Dedifferentiated amniotic fluid mesenchymal stem cell (primary cell): ENCODE measurements around the gene PDZK1.
"Not testable (repeated sequence)": the region's sequence is repeated elsewhere in the genome, so short reads cannot be mapped to it uniquely, and the experiment has no call there.

Experiments used
- DNase-seq: peaks from one replicate; pipeline ENCODE4 v3.0.0-alpha.2; 2016; ENCODE audit errors: extremely low spot score

The PDZK1 gene

GRCh38 chr1:145710291-145711027 lies 3.3 kb upstream of the PDZK1 start:
- DNase-seq, result no peak

GRCh38 chr1:145708063-145708462 lies 895 bp upstream of the PDZK1 start:
- no peak for DNase-seq

GRCh38 chr1:145706086-145706664 lies 993 bp downstream of the PDZK1 start:
- DNase-seq, result peak; percentile 36

- no peak for DNase-seq
Observed at GRCh38 chr1:145705622-145706021, 1.5 kb downstream of the PDZK1 start.

- DNase-seq, result no peak
Observed at GRCh38 chr1:145702826-145703225, 4.3 kb downstream of the PDZK1 start.

DNA sequence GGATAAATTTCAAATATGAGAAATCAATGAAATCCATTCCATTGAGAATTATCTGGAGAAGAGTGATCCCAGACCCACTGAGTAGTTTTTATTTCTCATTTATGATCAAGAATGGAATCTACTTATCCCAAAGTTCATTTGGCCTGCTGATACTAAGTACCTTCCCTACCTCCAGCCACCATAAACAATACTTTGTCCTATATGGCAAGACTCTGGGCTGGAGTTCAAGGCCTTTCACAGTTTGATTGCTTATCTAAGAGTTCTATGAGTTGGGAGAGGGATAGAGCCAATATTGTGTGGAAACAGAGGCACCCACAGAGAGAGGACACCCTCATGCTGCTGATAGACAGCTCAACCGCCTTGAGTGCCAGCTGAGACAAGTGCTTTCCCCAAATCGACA lies 5.1 kb downstream of the PDZK1 start:
- no peak for DNase-seq

GRCh38 chr1:145701306-145701862 lies 5.8 kb downstream of the PDZK1 start:
- DNase-seq, result no peak

- no peak for DNase-seq
Observed at GRCh38 chr1:145696630-145696960, 10.6 kb downstream of the PDZK1 start.

DNA sequence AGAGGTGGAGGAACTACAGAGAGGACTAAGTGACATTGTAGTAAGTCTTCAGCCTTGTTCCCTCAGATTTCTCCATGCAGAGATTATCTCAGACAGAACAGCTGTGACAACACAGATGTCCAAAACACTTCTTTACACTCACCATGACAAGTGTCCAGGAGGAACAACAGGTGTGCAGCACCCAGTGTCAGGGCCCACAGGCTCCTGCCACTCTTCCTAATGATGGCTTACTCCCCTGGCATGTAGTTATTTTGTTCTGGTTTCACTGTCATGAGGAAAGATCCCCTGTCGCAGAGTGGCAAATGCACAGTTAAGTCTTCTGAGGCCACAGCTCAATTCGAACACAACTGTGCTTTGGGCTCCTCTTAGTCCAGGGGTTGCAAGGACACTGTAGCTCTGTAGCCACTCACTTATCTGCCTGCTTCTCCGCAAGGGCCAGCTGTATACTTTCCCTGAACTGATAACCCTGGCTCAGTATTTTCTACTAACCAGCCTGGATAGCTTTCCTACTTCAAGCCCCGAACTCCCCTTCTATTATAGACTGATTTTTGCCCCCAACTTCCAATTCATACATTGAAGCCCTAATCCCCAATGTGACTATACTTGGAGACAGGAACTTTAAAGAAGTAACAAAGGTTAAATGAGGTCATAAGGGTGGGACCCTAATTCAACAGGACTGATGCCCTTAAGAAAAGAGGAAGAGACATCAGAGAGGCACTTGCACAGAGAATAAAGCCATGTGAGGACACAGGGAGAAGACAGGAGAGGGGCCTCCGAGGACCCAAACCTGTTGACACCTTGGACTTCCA lies 11.1 kb downstream of the PDZK1 start:
- no peak for DNase-seq

DNA sequence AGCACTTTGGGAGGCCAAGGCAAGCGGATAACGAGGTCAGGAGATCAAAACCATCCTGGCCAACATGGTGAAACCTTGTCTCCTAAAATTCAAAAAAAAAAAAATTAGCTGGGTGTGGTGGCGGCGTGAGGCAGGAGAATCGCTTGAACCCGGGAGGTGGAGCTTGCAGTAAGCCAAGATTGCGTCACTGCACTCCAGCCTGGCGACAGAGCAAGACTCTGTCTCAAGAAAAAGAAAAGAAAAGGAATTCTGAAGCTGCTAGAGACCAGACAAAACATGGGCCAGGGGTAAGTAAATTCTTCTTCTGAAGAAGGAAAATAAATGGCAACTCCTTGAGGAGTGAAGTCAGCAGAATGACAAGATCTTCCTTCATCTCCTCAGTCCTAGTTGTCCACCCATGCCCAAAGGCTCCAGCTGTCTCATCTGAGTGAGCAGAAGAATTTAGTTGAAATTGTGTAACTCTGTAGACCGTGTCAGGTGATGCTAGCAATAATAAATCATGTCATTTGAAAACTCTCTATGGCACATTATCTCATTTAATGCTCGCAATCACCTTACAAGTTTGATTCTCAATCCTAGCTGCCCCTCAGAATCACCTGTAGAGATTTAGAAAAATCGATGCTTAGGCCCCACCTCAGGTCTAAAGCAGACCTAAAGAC lies 14.3 kb downstream of the PDZK1 start:
- DNase-seq, result no peak

- no peak for DNase-seq
Observed at GRCh38 chr1:145690587-145691558, 16.3 kb downstream of the PDZK1 start.

DNA sequence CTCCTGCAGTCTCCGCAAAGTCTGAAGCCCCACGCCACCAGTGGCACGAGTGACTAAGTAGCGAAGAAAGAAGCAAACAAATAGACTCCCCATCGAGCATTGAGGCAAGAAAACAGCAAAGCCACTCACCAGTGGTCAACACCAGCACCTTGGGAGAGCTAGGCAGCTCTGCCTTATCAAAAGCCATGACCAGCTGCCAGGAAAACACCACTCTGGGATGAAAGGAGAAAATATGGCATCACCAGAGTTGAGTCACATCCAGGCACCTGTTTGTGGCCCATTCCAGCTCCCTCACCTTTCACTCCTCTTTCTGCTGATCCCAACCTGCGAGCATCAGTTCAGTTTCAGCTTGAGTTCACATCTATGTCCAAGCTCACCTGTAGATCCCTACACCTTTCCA lies 17.2 kb downstream of the PDZK1 start:
- no peak for DNase-seq

DNA sequence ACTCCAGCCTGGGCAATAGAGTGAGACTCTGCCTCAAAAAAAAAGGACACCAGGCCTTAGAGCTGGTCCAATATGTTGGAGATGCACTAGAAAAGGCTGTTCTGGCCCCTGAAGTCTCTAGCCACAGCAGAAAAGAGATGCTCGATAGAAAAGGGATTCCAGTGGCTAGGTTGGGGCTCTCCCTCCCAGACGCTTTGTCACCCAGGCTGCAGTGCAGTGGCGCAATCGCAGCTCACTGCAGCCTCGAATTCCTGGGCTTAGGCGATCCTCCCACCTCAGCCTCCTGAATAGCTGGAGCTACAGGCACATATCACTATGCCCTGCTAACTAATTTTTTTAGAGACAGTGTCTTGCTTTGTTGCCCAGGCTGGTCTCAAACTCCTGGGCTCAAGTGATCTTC lies 18.2 kb downstream of the PDZK1 start:
- no peak for DNase-seq

DNA sequence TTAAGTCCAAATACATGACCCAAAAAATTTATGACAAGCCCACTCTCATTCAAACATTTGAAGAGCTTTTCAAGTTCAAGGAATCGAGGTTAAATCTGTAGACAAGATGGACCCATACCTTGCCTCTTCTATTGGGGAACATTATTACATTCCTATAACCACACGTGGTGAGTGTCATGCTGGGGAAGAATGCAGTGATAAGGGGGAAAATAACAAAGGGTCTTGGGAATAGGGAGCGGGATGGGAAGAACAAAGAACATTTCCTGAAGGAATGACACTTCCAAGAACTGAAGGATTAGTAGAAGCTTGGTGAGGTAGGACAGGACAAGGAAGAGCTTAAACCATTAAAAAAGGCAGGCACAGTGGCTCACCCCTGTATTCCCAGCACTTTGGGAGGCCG lies 18.8 kb downstream of the PDZK1 start:
- no peak for DNase-seq

DNA sequence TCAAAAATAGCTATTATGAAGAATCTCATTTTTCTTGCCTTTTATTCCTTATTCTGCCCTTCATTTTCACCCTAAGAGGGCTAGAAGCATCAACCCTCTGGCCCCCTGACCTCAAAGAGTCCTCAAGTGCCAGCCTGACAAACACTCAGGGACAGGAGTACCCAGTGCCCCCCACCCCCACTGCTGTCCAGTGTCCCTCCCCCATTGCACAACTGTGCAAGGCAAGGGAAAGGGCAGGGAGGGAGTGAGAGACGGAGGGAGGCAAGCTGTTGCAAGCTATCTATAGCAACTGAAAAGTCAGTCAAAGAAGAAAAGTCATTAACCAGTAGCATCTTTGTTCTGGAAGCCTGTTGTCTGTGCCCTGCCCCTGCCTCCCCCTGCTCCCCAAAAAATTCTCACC lies 21.1 kb downstream of the PDZK1 start:
- not testable (repeated sequence) for DNase-seq

GRCh38 chr1:145684858-145685257 lies 22.3 kb downstream of the PDZK1 start:
- not testable (repeated sequence) for DNase-seq

DNA sequence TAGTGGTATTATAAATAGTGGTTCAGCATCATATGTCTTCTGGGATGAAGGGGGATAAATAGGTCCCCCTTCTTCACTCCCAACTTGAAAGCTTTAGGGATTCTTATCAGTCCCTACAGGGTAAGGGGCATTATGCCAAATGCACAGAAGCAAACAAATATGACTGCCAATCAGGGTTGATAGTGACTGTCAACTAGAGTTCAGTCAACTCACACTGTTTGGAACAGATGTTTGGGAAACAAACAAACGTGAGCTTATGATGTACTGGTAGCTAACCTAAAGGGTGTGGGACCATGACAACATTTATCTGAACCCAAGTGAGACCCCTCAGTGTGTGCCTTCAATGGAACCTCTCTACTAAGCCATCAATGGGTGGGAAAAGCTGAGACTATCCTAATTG lies 34.0 kb downstream of the PDZK1 start:
- not testable (repeated sequence) for DNase-seq

DNA sequence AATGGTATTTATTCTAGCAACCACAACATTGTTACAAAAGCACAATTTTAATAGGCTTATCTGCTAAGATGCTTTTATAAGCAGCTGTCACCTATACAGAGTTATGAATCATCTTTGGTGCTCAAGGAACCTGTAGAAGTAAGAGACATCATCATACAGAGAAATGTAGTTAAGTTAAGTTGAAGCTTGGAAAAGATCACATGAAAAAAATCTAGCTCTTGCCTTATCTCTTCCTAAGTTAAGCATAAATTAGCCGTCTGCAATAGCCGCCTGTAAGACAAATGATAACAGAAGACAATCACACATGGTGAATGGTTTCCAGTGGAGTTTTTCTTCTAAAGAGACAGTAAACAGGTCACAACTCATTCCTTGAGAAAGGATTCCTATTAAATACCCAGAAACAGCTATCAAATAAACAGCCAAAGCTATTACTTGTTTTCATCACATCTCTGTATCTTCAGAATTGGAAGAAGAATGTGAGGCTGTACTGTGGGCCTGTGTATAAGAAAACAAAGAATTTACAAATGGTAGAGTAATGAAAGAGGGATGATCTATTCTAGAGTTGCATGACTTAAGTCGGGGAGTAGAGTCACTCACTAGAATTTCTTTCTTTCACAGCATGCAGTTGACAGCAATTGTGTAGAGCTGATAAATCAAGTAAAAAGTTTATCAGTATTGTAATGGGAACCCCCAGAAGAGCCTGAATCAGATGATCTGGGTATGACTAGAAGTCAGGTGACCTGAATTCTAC lies 36.0 kb downstream of the PDZK1 start:
- DNase-seq, result not testable (repeated sequence)

DNA sequence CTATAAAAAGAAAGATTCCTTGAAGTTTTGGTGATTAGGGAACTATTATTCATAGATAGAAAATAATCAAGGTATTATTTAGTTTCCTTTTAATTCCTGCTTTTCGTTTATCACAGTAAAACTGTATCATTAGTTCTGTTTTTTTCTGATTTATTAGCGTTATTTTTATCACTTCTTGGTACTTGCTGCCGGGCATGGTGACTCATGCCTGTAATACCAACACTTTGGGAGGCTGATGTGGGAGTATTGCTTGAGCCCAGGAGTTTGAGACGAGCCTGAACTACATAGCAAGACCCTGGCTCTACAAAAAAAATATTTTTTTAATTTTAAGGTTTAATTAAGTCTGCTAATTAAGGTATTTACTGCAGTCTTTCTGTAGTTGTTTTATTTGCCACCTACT lies 42.2 kb downstream of the PDZK1 start:
- not testable (repeated sequence) for DNase-seq

DNA sequence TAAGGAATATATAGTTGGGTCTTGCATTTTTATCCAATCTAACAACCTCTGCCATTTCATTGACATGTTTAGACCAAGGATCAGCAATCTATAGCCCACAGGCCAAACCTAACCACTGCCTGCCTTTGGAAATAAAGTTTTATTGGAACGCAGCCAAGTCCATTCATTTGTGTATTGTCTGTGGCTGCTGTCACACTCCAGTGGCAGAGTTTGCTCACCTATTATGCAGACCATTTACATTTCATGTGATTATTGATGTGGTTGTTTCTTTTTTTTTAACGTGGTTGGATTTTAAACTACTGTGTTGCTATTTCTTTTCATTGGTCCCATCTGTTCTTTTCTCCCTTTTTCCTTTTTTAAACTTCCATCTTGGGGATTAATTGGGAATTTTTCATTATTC lies 44.7 kb downstream of the PDZK1 start:
- not testable (repeated sequence) for DNase-seq
